GOT3 (cell line): Measurements from ENCODE around the gene NUDT9.
"Not testable (repeated sequence)": the region's sequence is repeated elsewhere in the genome, so short reads cannot be mapped to it uniquely, and the experiment has no call there.

Experiments used
- DNase-seq: peaks from one replicate; lab custom pipeline; 2025; ENCODE audit warnings: mixed read lengths; lab: John Stamatoyannopoulos, UW

NUDT9 gene

GRCh38 chr4:87461281-87461700 is 38.9 kb downstream of the NUDT9 start:
- no peak for DNase-seq

GRCh38 chr4:87462102-87462501 is 39.7 kb downstream of the NUDT9 start:
- no peak for DNase-seq

GRCh38 chr4:87465739-87466366 is 43.5 kb downstream of the NUDT9 start:
- DNase-seq, result no peak

- no peak for DNase-seq
Observed at GRCh38 chr4:87469390-87469789, 47.0 kb downstream of the NUDT9 start.

GRCh38 chr4:87476934-87477333 is 54.6 kb downstream of the NUDT9 start:
- DNase-seq, result no peak

- no peak for DNase-seq
Observed at GRCh38 chr4:87478732-87479250, 56.4 kb downstream of the NUDT9 start.

- no peak for DNase-seq
Observed at GRCh38 chr4:87481377-87481776, 59.0 kb downstream of the NUDT9 start.

- DNase-seq, result not testable (repeated sequence)
Observed at GRCh38 chr4:87483247-87483646, 60.9 kb downstream of the NUDT9 start.

- not testable (repeated sequence) for DNase-seq
Observed at GRCh38 chr4:87488666-87489065, 66.3 kb downstream of the NUDT9 start.

- DNase-seq, result no peak
Observed at GRCh38 chr4:87489678-87490077, 67.3 kb downstream of the NUDT9 start.

- DNase-seq, result no peak
Observed at GRCh38 chr4:87490664-87491369, 68.4 kb downstream of the NUDT9 start.

GRCh38 chr4:87491436-87491835 is 69.1 kb downstream of the NUDT9 start:
- DNase-seq, result no peak

GRCh38 chr4:87491851-87492250 is 69.5 kb downstream of the NUDT9 start:
- DNase-seq, result not testable (repeated sequence)

GRCh38 chr4:87493115-87493514 is 70.7 kb downstream of the NUDT9 start:
- DNase-seq, result no peak

GRCh38 chr4:87497159-87497558 is 74.8 kb downstream of the NUDT9 start:
- no peak for DNase-seq

- no peak for DNase-seq
Observed at GRCh38 chr4:87497578-87497977, 75.2 kb downstream of the NUDT9 start.

- DNase-seq, result no peak
Observed at GRCh38 chr4:87498446-87498900, 76.1 kb downstream of the NUDT9 start.

- DNase-seq, result no peak
Observed at GRCh38 chr4:87499403-87500091, 77.2 kb downstream of the NUDT9 start.

- DNase-seq, result no peak
Observed at GRCh38 chr4:87500092-87500462, 77.7 kb downstream of the NUDT9 start.

GRCh38 chr4:87502580-87503238 is 80.3 kb downstream of the NUDT9 start:
- DNase-seq, result no peak

GRCh38 chr4:87505862-87506261 is 83.5 kb downstream of the NUDT9 start:
- no peak for DNase-seq

GRCh38 chr4:87506974-87507701 is 84.8 kb downstream of the NUDT9 start:
- DNase-seq, result no peak
